HepG2 (cell line): ENCODE results near the gene CRTC2. TPM values are rescaled to one million over a fixed set of nuclear protein-coding genes. Genes with fewer than 3 reads are reported as not detected.

Source experiments
- AFF4 ChIP-seq: sonication (generic); formaldehyde crosslinking; IDR thresholded peaks from 2 replicates; pipeline ENCODE4 v1.4.0; 2020; ENCODE audit warnings: missing genetic modification reagents
- ARNT2 ChIP-seq: sonication (generic); formaldehyde crosslinking; IDR thresholded peaks from 2 replicates; pipeline ENCODE4 v1.8.0; 2022; ENCODE audit warnings: mild to moderate bottlenecking, low read depth, missing genetic modification reagents, moderate library complexity
- BCL6 ChIP-seq: IDR thresholded peaks from 2 replicates; pipeline ENCODE4 v1.6.1; 2016; ENCODE audit warnings: missing genetic modification reagents, missing compliant biosample characterization
- CEBPB ChIP-seq: IDR thresholded peaks from 2 replicates; pipeline ENCODE4 v1.6.1; 2011; ENCODE audit warnings: low read depth, low read length, improper control_type of control experiment, borderline replicate concordance
- HES4 ChIP-seq: sonication (generic); formaldehyde crosslinking; IDR thresholded peaks from 2 replicates; pipeline ENCODE4 v1.9.0; 2021; ENCODE audit warnings: mild to moderate bottlenecking, missing genetic modification reagents, borderline replicate concordance
- HNF4G ChIP-seq, 2 experiments: sonication (generic) in 1 of 2; formaldehyde crosslinking in 1 of 2; IDR thresholded peaks; 2 replicates each; pipeline versions ENCODE4 v1.4.0 to v1.6.1; 2011 to 2020; ENCODE audit warnings: borderline replicate concordance in 2 of 2, low read depth in 2 of 2, mild to moderate bottlenecking in 2 of 2, low read length in 1 of 2, missing genetic modification reagents in 1 of 2, moderate library complexity in 1 of 2
- HNRNPUL1 ChIP-seq: fragments of 200-400 bp; formaldehyde crosslinking; IDR thresholded peaks from 2 replicates; pipeline ENCODE4 v1.6.1; 2017; ENCODE audit warnings: low read depth, mild to moderate bottlenecking, low read length, moderate library complexity
- IRF2 ChIP-seq: IDR thresholded peaks from 2 replicates; pipeline ENCODE4 v1.6.1; 2018; ENCODE audit warnings: missing genetic modification reagents, missing compliant biosample characterization
- ZNF121 ChIP-seq: sonication (generic); formaldehyde crosslinking; IDR thresholded peaks from 2 replicates; pipeline ENCODE4 v1.5.0; 2020; ENCODE audit warnings: mild to moderate bottlenecking, missing genetic modification reagents
- ZSCAN21 ChIP-seq: sonication (generic); formaldehyde crosslinking; IDR thresholded peaks from 2 replicates; pipeline ENCODE4 v1.8.0; 2022; ENCODE audit warnings: mild to moderate bottlenecking, missing genetic modification reagents, moderate library complexity, borderline replicate concordance
- ZSCAN25 ChIP-seq: sonication (generic); formaldehyde crosslinking; IDR thresholded peaks from 2 replicates; pipeline ENCODE4 v1.8.0; 2022; ENCODE audit warnings: mild to moderate bottlenecking, missing genetic modification reagents
- polyA plus RNA-seq, 8 experiments: library from polyadenylated mRNA; depleted of rRNA in 3 of 8; stranded (reverse) in 7 of 8; unstranded in 1 of 8; fragments of >200 nt; fragmentation: Illumina TruSeq in 4 of 8; extraction: Trizol in 4 of 8; gene quantifications; 2 replicates each; pipeline versions ENCODE4 v1.2.1 to v1.2.3, GENCODE V29; 2011 to 2016; ENCODE audit warnings: low read depth in 4 of 8, missing spikeins in 1 of 8, mixed read lengths in 1 of 8; ENCODE audit not compliant: insufficient read depth in 1 of 8
- total RNA-seq, 5 experiments: library from RNA; depleted of rRNA; stranded (reverse); fragments of >200 nt; fragmentation: Illumina TruSeq; extraction: Trizol; gene quantifications; 2 replicates each; pipeline ENCODE4 v1.2.3, GENCODE V29; 2016; ENCODE audit warnings: low read depth in 1 of 5
- TF ChIP-seq, protein P1 (sequence below): sonication (generic); formaldehyde crosslinking; IDR thresholded peaks from 2 replicates; pipeline ENCODE4 v1.8.0; 2023; ENCODE audit warnings: mild to moderate bottlenecking, missing genetic modification reagents
- TF ChIP-seq, protein P2 (sequence below): sonication (generic); formaldehyde crosslinking; IDR thresholded peaks from 2 replicates; pipeline ENCODE4 v1.4.0; 2020; ENCODE audit warnings: mild to moderate bottlenecking, missing genetic modification reagents
- TF ChIP-seq, protein P3 (sequence below): sonication (generic); formaldehyde crosslinking; IDR thresholded peaks from 2 replicates; pipeline ENCODE4 v1.8.0; 2022; ENCODE audit warnings: mild to moderate bottlenecking, missing genetic modification reagents, moderate library complexity
- TF ChIP-seq, protein P4 (sequence below): sonication (generic); formaldehyde crosslinking; IDR thresholded peaks from 2 replicates; pipeline ENCODE4 v1.4.0; 2020; ENCODE audit warnings: missing genetic modification reagents

CRTC2 gene
- total and polyA plus RNA-seq, 2 of the 13 experiments (the other 11 are each of a cell fraction or from before 2014, with no cell fraction given), result 6.1 to 26.7 TPM

DNA sequence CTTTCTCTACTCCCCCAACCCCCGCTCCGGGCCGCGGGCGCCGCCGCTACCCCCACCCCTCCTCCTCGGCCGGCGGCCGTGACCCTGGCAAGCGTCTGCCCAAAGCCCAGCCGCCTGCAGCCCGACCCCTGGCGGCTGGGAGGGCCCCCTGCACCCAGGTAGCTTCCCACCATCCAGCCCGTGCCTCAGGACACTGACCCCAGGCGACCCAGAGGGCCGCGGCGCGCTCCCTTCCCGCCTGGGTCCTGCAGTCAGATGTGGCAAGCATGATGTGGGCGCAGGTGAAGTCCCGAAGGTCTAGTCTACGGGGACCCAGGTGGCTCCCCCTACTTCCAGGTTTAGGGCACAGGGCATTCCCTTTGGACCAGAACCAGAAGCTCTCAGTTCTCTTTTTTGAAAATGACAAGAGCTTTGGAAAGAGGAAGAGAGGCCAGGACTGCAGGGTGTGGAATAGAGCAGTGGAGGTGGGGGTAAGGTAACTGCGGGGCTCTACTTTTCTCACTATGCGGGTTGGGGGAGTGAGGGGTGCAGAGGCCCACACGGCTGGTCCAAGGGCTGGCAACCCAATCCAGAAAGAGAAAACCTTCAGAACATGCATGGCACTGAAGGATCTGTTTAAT, 11.7 kb downstream of the CRTC2 start, which contains the start of gene DENND4B (continued):
- TF ChIP-seq ARNT2 (peak; percentile 38), HNF4G (IDR thresholded peaks at IDR 0.05; ENCODE audit: borderline replicate concordance, low read depth, low read length) (peak; percentile 5; the same call in 1 of the 2 replicates), HNF4G (CRISPR knock-in tag; IDR thresholded peaks at IDR 0.05; ENCODE audit: borderline replicate concordance, low read depth) (no peak; the same call in 1 of the 2 replicates), HNRNPUL1 (no peak), ZSCAN25 (0 out of 2 replicates have a peak, but pooled peaks have one; percentile 45), ZNF121 (CRISPR knock-in tag) (0 out of 2 replicates have a peak, but pooled peaks have one; percentile 38), ZSCAN21 (CRISPR knock-in tag) (0 out of 2 replicates have a peak, but pooled peaks have one; percentile 38), HES4 (CRISPR knock-in tag) (no peak), BCL6 (CRISPR knock-in tag) (no peak), AFF4 (CRISPR knock-in tag) (no peak), IRF2 (CRISPR knock-in tag) (peak; percentile 75; the same call in 1 of the 2 replicates), CEBPB (no peak)
- TF ChIP-seq, protein P1, sequence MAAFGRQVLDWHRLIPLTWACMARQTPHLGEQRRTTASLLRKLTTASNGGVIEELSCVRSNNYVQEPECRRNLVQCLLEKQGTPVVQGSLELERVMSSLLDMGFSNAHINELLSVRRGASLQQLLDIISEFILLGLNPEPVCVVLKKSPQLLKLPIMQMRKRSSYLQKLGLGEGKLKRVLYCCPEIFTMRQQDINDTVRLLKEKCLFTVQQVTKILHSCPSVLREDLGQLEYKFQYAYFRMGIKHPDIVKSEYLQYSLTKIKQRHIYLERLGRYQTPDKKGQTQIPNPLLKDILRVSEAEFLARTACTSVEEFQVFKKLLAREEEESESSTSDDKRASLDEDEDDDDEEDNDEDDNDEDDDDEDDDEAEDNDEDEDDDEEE (CRISPR knock-in tag), result no peak
- TF ChIP-seq, protein P2, sequence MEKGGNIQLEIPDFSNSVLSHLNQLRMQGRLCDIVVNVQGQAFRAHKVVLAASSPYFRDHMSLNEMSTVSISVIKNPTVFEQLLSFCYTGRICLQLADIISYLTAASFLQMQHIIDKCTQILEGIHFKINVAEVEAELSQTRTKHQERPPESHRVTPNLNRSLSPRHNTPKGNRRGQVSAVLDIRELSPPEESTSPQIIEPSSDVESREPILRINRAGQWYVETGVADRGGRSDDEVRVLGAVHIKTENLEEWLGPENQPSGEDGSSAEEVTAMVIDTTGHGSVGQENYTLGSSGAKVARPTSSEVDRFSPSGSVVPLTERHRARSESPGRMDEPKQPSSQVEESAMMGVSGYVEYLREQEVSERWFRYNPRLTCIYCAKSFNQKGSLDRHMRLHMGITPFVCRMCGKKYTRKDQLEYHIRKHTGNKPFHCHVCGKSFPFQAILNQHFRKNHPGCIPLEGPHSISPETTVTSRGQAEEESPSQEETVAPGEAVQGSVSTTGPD, result no peak
- TF ChIP-seq, protein P3, sequence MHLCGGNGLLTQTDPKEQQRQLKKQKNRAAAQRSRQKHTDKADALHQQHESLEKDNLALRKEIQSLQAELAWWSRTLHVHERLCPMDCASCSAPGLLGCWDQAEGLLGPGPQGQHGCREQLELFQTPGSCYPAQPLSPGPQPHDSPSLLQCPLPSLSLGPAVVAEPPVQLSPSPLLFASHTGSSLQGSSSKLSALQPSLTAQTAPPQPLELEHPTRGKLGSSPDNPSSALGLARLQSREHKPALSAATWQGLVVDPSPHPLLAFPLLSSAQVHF (CRISPR knock-in tag), result no peak
- TF ChIP-seq, protein P4, sequence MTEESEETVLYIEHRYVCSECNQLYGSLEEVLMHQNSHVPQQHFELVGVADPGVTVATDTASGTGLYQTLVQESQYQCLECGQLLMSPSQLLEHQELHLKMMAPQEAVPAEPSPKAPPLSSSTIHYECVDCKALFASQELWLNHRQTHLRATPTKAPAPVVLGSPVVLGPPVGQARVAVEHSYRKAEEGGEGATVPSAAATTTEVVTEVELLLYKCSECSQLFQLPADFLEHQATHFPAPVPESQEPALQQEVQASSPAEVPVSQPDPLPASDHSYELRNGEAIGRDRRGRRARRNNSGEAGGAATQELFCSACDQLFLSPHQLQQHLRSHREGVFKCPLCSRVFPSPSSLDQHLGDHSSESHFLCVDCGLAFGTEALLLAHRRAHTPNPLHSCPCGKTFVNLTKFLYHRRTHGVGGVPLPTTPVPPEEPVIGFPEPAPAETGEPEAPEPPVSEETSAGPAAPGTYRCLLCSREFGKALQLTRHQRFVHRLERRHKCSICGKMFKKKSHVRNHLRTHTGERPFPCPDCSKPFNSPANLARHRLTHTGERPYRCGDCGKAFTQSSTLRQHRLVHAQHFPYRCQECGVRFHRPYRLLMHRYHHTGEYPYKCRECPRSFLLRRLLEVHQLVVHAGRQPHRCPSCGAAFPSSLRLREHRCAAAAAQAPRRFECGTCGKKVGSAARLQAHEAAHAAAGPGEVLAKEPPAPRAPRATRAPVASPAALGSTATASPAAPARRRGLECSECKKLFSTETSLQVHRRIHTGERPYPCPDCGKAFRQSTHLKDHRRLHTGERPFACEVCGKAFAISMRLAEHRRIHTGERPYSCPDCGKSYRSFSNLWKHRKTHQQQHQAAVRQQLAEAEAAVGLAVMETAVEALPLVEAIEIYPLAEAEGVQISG (CRISPR knock-in tag), result peak; percentile 98
